NCI-H526 treated with DMSO at 0.1 percent for 48 hours (cell line): ENCODE measurements around the gene INTS4.
"Not testable (repeated sequence)": the region's sequence is repeated elsewhere in the genome, so short reads cannot be mapped to it uniquely, and the experiment has no call there.

Experiments used
- DNase-seq: peaks from one replicate; lab custom pipeline; 2025; lab: John Stamatoyannopoulos, UW

INTS4 gene

DNA sequence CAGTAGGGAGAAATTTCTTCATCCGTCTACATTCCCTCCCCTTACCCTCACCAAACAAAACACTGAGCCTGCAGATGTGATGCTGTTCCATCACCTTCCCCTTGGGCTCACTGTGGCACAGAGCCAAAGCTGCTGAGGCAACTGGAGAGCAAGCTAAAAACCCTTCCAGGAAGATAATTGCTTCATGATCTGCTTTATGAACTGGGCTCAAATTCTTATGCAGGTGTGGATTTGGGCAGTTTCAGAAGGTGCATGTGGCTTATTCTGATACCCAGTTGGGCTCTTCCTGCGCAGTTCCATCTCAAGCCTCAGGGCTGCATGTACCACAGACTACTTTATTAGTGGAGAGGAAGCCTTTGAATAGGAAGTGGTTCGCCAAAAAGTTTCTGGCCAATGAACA lies 115.2 kb downstream of the INTS4 start:
- no peak for DNase-seq

DNA sequence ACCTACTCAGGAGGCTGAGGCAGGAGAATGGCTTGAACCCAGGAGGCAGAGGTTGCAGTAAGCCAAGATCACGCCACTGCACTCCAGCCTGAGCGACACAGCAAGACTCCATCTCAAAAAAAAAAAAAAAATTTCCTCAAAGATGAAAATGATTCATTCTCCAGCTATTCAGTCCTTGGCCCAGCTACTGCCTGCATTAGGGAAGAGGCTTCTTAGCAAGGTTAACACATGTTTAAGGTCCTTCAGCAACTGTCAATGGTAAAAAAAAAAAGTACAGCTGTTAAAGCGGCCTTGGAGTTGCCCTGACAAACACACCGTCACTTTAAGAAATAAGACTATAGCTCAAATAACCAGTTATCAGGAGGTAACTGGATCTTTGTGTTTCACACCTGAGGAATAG lies 116.2 kb downstream of the INTS4 start:
- DNase-seq, result not testable (repeated sequence)

DNA sequence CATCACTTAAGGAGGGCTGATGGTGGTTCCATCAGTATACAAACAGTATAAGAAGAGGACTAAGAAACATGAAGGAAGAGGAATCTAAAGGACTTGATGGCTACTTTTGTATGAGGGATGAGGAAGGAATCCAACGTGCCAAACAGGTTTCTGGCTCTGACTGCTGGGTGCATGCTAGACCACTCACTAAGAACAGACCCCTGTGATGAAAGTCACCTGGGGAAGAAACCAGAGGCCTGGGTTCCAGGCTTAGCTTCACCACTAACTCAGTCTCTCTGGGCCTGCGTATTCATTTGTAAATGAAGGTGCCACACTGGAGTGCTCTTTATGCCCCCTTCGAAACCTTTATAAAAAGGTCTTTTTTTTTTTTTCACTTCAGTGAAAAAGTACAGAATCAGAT lies 118.4 kb downstream of the INTS4 start:
- no peak for DNase-seq

DNA sequence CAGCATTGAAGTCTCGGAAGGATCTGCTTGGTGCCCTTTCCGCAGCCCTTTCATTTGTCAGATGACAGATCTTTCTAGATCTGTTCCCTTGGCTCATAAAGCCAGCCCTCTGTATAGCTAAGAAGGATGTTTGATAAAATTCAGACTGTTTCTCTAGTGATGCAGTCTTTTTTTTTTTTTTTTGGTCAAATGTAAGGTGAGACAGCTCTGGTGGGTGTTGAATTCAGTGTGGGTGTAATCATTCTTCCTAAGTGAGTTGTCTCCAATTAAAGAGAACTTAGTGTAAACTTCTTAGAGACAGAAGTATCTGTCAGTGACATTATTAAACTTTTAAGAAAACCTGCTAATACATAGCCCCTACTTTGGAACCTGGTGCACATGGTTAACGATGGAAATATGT lies 120.3 kb downstream of the INTS4 start:
- DNase-seq, result no peak

DNA sequence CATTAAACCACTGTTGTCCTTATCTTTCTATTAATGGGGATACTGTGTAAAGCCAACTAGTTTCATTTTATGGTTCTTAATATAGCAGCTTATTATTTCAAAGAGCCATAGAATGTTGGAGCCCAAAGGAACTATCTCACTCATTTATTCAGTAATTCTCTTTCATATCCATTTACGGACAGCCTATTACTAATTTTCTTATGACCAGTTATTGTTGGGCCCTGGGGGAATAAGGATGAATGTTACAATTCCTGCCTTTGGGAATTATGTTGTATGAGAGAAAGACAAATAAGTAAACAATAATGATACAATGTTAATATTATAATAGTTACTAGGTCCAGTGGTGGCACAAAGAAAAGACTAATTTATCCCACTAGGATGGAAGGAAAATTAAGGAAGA lies 121.1 kb downstream of the INTS4 start:
- DNase-seq, result no peak

DNA sequence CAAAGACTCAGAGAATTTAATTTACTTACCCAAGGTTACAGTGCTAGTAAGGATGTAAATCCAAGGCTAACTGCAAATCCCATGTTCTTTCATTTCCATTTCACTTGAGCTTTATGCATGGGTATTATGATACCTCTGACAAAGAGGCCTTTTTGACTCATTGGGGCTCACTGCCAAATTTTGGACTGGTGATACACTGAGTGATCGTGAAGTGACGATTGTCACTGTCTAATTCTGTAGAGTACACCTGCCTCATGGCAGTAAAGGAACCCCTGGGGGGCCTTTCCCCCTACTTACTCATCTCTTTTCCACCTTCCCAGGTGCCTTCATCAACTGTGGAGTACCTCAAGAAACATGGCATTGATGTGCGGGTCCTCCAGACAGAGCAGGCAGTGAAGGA lies 122.6 kb downstream of the INTS4 start:
- DNase-seq, result no peak

DNA sequence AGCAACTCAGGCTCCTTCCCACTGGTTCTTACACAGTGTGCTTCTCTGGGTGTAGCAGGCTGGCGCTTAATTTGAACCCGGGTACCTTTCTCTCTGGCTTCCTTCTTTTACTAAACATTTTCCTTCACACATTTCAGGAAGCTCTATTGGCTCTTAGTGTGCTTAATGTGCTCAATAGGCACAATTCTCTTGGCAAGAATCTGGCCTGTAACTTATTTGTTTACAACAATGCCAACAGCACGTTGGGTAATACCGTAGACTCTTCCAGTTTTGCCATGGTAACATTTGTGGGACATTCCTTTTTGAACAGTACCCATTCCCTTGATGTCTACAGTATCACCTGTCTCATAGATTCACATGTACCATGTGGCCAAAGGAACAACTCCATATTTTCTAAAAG lies 125.7 kb downstream of the INTS4 start:
- no peak for DNase-seq

DNA sequence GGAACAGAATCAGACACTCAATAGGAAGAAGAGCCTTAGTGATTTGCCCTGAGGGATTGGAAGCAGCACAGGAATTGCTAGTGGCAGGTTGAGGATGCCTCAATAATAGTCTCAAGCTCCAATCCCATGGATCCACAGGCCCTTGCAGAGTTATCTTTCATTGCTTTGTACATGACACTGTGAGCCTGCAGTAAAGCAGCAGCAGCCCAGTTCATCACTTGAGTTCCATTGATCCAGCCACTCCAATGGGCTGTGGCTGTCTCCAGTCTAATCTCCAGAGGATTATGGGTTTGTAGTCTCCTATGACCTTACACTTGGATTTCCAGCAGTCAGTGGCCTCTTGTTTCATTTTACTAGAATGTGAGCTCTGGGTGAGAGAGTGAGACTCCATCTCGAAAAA lies 128.1 kb downstream of the INTS4 start:
- DNase-seq, result no peak

DNA sequence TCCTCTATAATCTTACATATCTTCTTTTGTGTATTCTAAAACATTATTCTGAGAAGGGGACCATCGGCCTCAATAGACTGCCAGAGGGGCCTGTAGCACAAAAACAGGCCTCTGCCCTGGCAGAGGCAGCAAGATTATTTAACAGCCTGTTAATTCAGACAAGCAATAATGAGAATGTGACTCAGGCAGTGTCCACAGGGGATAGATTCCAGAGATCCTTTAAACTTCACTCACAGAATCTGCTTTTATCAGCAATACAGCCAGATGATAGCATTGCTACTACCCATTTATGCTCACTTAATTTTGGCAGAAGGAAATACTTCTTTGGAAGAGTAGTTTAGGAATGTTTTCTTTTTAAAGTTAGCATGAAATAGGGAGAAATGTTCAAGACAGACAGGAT lies 128.7 kb downstream of the INTS4 start:
- DNase-seq, result no peak

DNA sequence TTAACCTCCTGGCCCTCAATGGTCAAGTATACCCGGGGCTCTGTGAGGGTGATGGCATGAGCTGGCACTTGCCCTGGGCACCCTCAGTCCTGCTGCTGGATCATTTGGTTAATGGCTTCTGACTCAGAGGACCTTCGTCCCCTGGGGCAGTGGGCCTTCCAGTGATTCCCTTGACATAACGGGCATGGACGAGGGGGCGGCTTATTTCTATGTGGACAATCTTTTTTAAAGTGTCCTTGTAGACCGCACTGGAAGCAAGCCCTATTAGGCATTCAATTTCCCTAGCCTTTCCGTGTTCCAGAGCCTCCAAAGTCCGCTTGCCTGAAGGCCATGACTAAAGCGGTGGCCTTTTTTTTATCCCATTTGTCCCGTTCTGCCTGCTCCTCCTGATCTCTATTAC lies 133.0 kb downstream of the INTS4 start:
- not testable (repeated sequence) for DNase-seq

DNA sequence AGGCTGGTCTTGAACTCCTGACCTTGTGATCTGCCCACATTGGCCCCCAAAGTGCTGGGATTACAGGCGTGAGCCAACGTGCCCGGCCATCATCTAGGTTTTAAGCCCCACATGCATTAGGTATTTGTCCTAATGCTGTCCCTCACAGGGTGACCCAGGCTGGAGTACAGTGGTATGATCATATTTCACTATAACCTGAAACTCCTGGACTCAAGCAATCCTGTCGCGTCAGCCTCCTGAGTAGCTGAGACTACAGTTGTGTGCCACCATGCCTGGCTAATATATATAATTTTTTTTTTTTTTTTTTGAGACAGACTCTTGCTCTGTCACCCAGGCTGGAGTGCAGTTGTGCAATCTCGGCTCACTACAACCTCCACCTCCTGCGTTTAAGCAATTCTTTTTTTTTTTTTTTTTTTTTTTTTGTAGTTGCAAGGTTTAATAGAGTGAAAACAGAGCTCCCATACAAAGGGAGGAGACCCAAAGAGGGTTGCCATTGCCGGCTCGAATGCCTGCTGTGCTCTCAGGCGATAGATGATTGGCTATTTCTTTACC lies 136.5 kb downstream of the INTS4 start:
- not testable (repeated sequence) for DNase-seq

DNA sequence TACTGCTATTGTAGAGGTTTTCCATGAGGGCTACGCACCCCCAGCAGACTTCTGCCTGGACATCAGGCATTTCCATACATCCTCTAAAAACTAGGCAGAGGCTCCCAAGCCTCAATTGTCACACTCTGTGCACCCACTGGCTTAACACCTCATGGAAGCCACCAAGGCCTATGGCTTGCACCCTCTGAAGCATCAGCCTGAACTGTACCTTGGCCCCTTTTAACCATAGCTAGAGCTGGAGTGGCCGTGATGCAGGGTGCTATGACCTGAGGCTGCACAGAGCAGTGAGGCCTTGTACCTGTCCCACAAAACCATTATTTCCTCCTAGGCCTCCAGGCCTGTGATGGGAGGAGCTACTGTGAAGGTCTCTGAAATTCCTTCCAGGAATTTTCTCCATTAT lies 139.6 kb downstream of the INTS4 start:
- no peak for DNase-seq

DNA sequence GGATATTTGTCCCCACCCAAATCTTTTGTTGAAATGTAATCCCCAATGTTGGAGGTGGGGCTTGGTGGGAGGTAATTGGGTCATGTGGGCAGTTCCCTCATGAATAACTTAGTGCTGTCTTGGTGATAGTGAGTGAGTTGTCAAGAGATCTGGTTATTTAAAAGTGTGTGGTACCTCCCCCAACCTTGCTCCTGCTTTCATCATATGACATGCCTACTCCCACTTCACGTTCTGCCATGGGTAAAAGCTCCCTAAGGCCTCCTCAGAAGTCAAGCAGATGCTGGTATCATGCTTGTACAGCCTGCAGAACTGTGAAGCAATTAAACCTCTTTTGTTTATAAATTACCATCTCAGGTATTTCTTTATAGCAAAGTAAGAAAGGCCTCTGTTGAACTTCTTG lies 143.0 kb downstream of the INTS4 start:
- no peak for DNase-seq

DNA sequence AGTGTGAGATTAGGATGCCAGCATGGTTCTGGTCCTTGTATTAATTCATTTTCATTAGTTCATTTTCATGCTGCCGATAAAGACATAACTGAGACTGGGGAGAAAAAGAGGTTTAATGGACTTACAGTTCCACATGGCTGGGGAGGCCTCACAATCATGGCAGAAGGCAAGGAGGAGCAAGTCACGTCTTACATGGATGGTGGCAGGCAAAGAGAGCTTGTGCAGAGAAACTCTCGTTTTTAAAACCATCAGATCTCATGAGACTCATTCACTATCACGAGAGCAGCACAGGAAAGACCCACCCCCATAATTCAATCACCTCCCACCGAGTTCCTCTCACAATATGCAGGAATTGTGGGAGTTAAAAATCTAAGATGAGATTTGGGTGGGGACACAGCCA lies 150.8 kb downstream of the INTS4 start:
- not testable (repeated sequence) for DNase-seq

DNA sequence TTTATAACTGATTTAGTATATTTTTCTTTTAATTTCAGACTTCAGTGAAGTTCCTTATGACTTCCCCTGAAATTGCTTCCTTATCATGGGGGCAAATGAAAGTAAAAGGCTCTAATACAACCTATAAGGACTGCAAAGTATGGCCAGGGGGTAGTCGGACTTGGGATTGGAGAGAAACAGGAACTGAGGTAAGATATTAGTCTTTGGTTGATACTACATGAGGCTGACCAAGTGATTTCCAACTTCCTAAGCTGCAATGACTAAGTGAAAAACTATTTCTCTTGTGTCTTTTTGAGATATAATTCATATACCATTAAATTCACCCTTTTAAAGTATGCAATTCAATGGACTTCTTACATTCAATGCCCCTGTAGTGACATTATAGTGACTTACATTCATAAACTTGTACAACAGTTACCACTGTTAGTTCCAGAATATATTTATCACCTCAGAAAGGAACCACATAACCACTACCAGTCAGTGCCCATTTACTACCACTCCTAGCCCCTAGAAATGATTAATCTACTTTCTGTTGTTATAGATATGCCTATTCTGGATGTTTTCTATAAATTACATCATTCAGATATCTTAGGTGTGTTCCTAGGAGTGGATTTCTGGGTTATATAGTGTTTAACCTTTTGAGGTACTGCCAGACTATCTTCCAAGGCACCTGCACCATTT lies 151.9 kb downstream of the INTS4 start:
- DNase-seq, result no peak

DNA sequence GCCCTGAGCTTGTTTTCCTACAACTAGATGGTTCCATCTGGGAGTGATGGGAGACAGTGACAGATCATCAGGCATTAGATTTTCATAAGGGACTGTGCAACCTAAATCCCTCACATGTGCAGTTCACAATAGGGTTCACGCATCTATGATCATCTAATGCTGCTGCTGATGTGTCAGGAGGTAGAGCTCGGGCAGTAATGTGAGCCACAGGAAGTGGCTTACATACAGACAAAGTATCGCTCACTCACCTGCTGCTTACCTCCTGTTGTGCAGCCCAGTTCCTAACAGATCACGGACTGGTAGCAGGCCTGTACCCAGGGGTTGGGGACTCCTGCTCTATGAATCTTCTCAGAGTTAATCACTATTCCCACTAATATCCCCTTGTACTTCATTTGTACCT lies 161.2 kb downstream of the INTS4 start:
- no peak for DNase-seq

DNA sequence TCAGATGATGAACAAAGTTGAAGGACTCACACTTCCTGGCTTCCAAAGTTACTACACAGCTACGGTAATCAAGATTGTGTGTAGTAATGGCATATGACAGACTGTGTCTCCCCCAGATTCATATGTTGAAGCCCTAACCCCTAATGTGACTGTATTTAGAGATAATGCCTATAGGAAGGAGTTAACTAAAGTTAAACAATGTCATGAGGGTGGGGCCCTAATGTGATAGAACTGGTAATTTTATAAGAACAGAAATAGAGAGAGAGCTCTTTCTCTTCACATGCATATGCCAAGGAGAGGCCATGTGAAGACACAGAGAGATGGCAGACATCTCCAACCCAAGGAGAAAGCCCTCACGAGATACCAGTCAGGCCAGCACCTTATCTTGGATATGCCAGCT lies 165.5 kb downstream of the INTS4 start:
- no peak for DNase-seq
